H9 (cell line): ENCODE measurements around the gene DNAAF9. TPM values are rescaled to one million over a fixed set of nuclear protein-coding genes. Genes with fewer than 3 reads are reported as not detected.

Experiments
- DNase-seq: peaks from one replicate; pipeline ENCODE4 v3.0.0-alpha.2; 2017
- H2AFZ ChIP-seq: one replicate; pipeline ENCODE4 v1.6.1; 2013; ENCODE audit warnings: mild to moderate bottlenecking, low read length, control low read depth, moderate library complexity
- H2AK5ac ChIP-seq: 2 replicates; pipeline ENCODE4 v1.6.1; 2013; ENCODE audit warnings: low read length, control low read depth, mixed read lengths; ENCODE audit not compliant: insufficient read length
- H2BK120ac ChIP-seq: one replicate; pipeline ENCODE4 v1.6.1; 2013; ENCODE audit warnings: low read depth, mild to moderate bottlenecking, low read length, control low read depth, inconsistent platforms; ENCODE audit not compliant: poor library complexity, severe bottlenecking
- H2BK12ac ChIP-seq: 2 replicates; pipeline ENCODE4 v1.6.1; 2013; ENCODE audit warnings: low read length, control low read depth, mixed read lengths, low read depth; ENCODE audit not compliant: insufficient read length
- H2BK15ac ChIP-seq: 2 replicates; pipeline ENCODE4 v1.6.1; 2013; ENCODE audit warnings: low read depth, low read length, control low read depth
- H2BK20ac ChIP-seq: one replicate; pipeline ENCODE4 v1.6.1; 2013; ENCODE audit warnings: low read depth, mild to moderate bottlenecking, low read length, control low read depth, inconsistent platforms; ENCODE audit not compliant: poor library complexity, severe bottlenecking
- H2BK5ac ChIP-seq: 2 replicates; pipeline ENCODE4 v1.6.1; 2013; ENCODE audit warnings: low read length, control low read depth, mixed read lengths; ENCODE audit not compliant: insufficient read length
- H3K14ac ChIP-seq: 2 replicates; pipeline ENCODE4 v1.6.1; 2013; ENCODE audit warnings: low read length, control low read depth; ENCODE audit not compliant: insufficient read depth
- H3K18ac ChIP-seq: 2 replicates; pipeline ENCODE4 v1.6.1; 2013; ENCODE audit warnings: low read depth, mild to moderate bottlenecking, mixed read lengths, low read length, control low read depth; ENCODE audit not compliant: insufficient read length
- H3K23ac ChIP-seq: 2 replicates; pipeline ENCODE4 v1.6.1; 2013; ENCODE audit warnings: low read length, control low read depth, mixed read lengths, low read depth; ENCODE audit not compliant: insufficient read length
- H3K23me2 ChIP-seq: 2 replicates; pipeline ENCODE4 v1.6.1; 2013; ENCODE audit warnings: low read depth, mild to moderate bottlenecking, mixed read lengths, low read length, control low read depth; ENCODE audit not compliant: insufficient read length, poor library complexity, severe bottlenecking
- H3K27ac ChIP-seq: 2 replicates; pipeline ENCODE4 v1.5.1; 2013; ENCODE audit warnings: low read length, control low read depth, mixed read lengths, low read depth; ENCODE audit not compliant: insufficient read length
- H3K27me3 ChIP-seq: 2 replicates; pipeline ENCODE4 v1.6.1; 2013; ENCODE audit warnings: low read length, control low read depth, inconsistent platforms; ENCODE audit not compliant: insufficient read depth
- H3K4ac ChIP-seq: 2 replicates; pipeline ENCODE4 v1.6.1; 2013; ENCODE audit warnings: low read depth, mild to moderate bottlenecking, control low read depth, inconsistent platforms, low read length, moderate library complexity
- H3K4me1 ChIP-seq: 2 replicates; pipeline ENCODE4 v1.6.1; 2013; ENCODE audit warnings: low read length, control low read depth, inconsistent platforms; ENCODE audit not compliant: insufficient read depth
- H3K4me2 ChIP-seq: 2 replicates; pipeline ENCODE4 v1.6.1; 2013; ENCODE audit warnings: low read length, control low read depth, mixed read lengths; ENCODE audit not compliant: insufficient read length, insufficient read depth
- H3K56ac ChIP-seq: 2 replicates; pipeline ENCODE4 v1.6.1; 2013; ENCODE audit warnings: low read depth, mild to moderate bottlenecking, mixed read lengths, low read length, control low read depth; ENCODE audit not compliant: insufficient read length
- H3K79me1 ChIP-seq: 2 replicates; pipeline ENCODE4 v1.6.1; 2013; ENCODE audit warnings: low read depth, mild to moderate bottlenecking, moderate library complexity, low read length, control low read depth, inconsistent platforms; ENCODE audit not compliant: insufficient read depth, poor library complexity, severe bottlenecking
- H3K79me2 ChIP-seq: 2 replicates; pipeline ENCODE4 v1.6.1; 2013; ENCODE audit warnings: low read length, control low read depth, inconsistent platforms; ENCODE audit not compliant: insufficient read depth
- H3K9ac ChIP-seq: 2 replicates; pipeline ENCODE4 v1.6.1; 2013; ENCODE audit warnings: low read length, control low read depth, mixed read lengths; ENCODE audit not compliant: insufficient read length; ENCODE audit errors: extremely low read depth
- H3K9me3 ChIP-seq: one replicate; pipeline ENCODE4 v1.6.1; 2013; ENCODE audit warnings: low read depth, low read length, inconsistent platforms; ENCODE audit not compliant: control insufficient read depth
- H3T11ph ChIP-seq: one replicate; pipeline ENCODE4 v1.6.1; 2013; ENCODE audit warnings: mild to moderate bottlenecking, low read length, control low read depth, inconsistent platforms
- H4K20me1 ChIP-seq: one replicate; pipeline ENCODE4 v1.6.1; 2013; ENCODE audit not compliant: control insufficient read depth, insufficient read length, insufficient read depth
- H4K5ac ChIP-seq: 2 replicates; pipeline ENCODE4 v1.6.1; 2013; ENCODE audit warnings: low read depth, mild to moderate bottlenecking, mixed read lengths, low read length, control low read depth; ENCODE audit not compliant: insufficient read length
- H4K8ac ChIP-seq: replicated peaks from 2 replicates; pipeline ENCODE4 v1.6.1; 2013; ENCODE audit warnings: low read length, control low read depth, mixed read lengths, low read depth; ENCODE audit not compliant: insufficient read length
- H4K91ac ChIP-seq: 2 replicates; pipeline ENCODE4 v1.6.1; 2013; ENCODE audit warnings: low read depth, mild to moderate bottlenecking, moderate library complexity, mixed read lengths, low read length, control low read depth; ENCODE audit not compliant: insufficient read length
- H3K27ac Mint-ChIP-seq, 3 experiments: 2 replicates in 2 of 3; 3 replicates in 1 of 3; pipeline ENCODE4 v1.8.0; 2020 to 2021; ENCODE audit warnings: mixed read lengths in 3 of 3, mild to moderate bottlenecking in 1 of 3, moderate library complexity in 1 of 3
- H3K27me3 Mint-ChIP-seq: 2 replicates; pipeline ENCODE4 v1.8.0; 2021; ENCODE audit warnings: low read depth, mild to moderate bottlenecking, moderate library complexity, mixed read lengths
- H3K36me3 Mint-ChIP-seq, 3 experiments: 2 replicates in 2 of 3; 3 replicates in 1 of 3; pipeline ENCODE4 v1.8.0; 2020 to 2021; ENCODE audit warnings: low read depth in 3 of 3, mixed read lengths in 3 of 3; ENCODE audit not compliant: insufficient read depth in 1 of 3
- H3K4me1 Mint-ChIP-seq, 2 experiments: 2 replicates each; pipeline ENCODE4 v1.8.0; 2020; ENCODE audit warnings: mixed read lengths in 2 of 2
- H3K4me3 Mint-ChIP-seq, 2 experiments: 2 replicates in 1 of 2; 3 replicates in 1 of 2; pipeline ENCODE4 v1.8.0; 2020 to 2021; ENCODE audit warnings: mild to moderate bottlenecking in 2 of 2, mixed read lengths in 2 of 2, moderate library complexity in 1 of 2
- H3K9me3 Mint-ChIP-seq, 2 experiments: 2 replicates in 1 of 2; 3 replicates in 1 of 2; pipeline ENCODE4 v1.8.0; 2020; ENCODE audit warnings: mild to moderate bottlenecking in 2 of 2, mixed read lengths in 2 of 2, moderate library complexity in 1 of 2
- WGBS: extraction: QIAGEN DNeasy Blood & Tissue Kit; methylation state at CpG from one replicate; pipeline ENCODE4 v1.1.7; 2013; ENCODE audit warnings: missing lambda C conversion rate, low lambda C conversion rate, mixed read lengths; ENCODE audit not compliant: insufficient read length; ENCODE audit errors: extremely low coverage; 5-methylcytosine and 5-hydroxymethylcytosine counted together
- total RNA-seq: library from RNA; stranded (reverse); gene quantifications from 2 replicates; pipeline ENCODE4 v1.2.1, GENCODE V29; 2021
- TF ChIP-seq, protein P1 (sequence below): fragments of 200-600 bp; sonication (generic); conservative IDR thresholded peaks from 3 replicates; pipeline ENCODE4 v1.8.0; 2021; ENCODE audit warnings: antibody characterized with exemption, mild to moderate bottlenecking

The DNAAF9 gene
- total RNA-seq, 1 experiment from 2014 or later, result 5.5 TPM

- Histone ChIP-seq H4K91ac (no peak overlapping the region), H3K27ac (no peak overlapping the region), H3K14ac (no peak overlapping the region), H3K18ac (no peak overlapping the region), H3K27me3 (no peaks in the 10 kb centered on the region), H3K23ac (no peak overlapping the region), H2AK5ac (no peak overlapping the region), H3T11ph (no peak overlapping the region), H4K20me1 (no peaks in the 10 kb centered on the region), H3K79me2 (no peaks in the 10 kb centered on the region), H3K56ac (no peak overlapping the region), H3K4ac (no peak overlapping the region), H4K8ac (no peak overlapping the region), H2BK120ac (no peak overlapping the region), H2AFZ (no peak overlapping the region), H2BK5ac (no peak overlapping the region), H2BK15ac (no peak overlapping the region), H3K9ac (no peak overlapping the region), H3K4me1 (no peaks in the 10 kb centered on the region), H3K23me2 (no peaks in the 10 kb centered on the region), H4K5ac (no peak overlapping the region), H2BK20ac (no peak overlapping the region), H3K9me3 (no peaks in the 10 kb centered on the region), H2BK12ac (no peak overlapping the region), H3K79me1 (no peaks in the 10 kb centered on the region), H3K4me2 (no peak overlapping the region)
- H3K36me3 Mint-ChIP-seq, result peaks cover 0 to 12% (median 4%) of the 10 kb centered on the region in 3 experiments; a peak in 4 of 7 replicates
- TF ChIP-seq, protein P1, sequence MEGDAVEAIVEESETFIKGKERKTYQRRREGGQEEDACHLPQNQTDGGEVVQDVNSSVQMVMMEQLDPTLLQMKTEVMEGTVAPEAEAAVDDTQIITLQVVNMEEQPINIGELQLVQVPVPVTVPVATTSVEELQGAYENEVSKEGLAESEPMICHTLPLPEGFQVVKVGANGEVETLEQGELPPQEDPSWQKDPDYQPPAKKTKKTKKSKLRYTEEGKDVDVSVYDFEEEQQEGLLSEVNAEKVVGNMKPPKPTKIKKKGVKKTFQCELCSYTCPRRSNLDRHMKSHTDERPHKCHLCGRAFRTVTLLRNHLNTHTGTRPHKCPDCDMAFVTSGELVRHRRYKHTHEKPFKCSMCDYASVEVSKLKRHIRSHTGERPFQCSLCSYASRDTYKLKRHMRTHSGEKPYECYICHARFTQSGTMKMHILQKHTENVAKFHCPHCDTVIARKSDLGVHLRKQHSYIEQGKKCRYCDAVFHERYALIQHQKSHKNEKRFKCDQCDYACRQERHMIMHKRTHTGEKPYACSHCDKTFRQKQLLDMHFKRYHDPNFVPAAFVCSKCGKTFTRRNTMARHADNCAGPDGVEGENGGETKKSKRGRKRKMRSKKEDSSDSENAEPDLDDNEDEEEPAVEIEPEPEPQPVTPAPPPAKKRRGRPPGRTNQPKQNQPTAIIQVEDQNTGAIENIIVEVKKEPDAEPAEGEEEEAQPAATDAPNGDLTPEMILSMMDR, result no peak
- H3K27me3 Mint-ChIP-seq, result no peaks in the 10 kb centered on the region
- peaks cover 4 to 9% of the 10 kb centered on the region in 2 experiments; a peak in 3 of 5 replicates for H3K9me3 Mint-ChIP-seq
- no peak overlapping the region for H3K27ac Mint-ChIP-seq
- peaks cover 4% of the 10 kb centered on the region in 2 experiments for H3K4me1 Mint-ChIP-seq
- no CpG with 5 or more reads among the region's 1 CpG for WGBS
- H3K4me3 Mint-ChIP-seq, result no peak overlapping the region
- DNase-seq, result no peak
Measured at GRCh38 chr20:3392756-3393155, 14.7 kb downstream of the DNAAF9 start.
